Parathyroid adenoma (tissue), 2 donors: ENCODE data around the gene FNIP1.
"Not testable (repeated sequence)": the region's sequence is repeated elsewhere in the genome, so short reads cannot be mapped to it uniquely, and the experiment has no call there.

ENCODE experiments used
- H2AFZ ChIP-seq: fragments of 300-600 bp; sonication (generic); one replicate; pipeline ENCODE4 v1.7.0; 2017; ENCODE audit warnings: antibody characterized with exemption, mild to moderate bottlenecking
- H3K27ac ChIP-seq: fragments of 300-600 bp; sonication (generic); one replicate; pipeline ENCODE4 v1.7.0; 2017
- H3K27me3 ChIP-seq: fragments of 300-600 bp; sonication (generic); one replicate; pipeline ENCODE4 v1.7.0; 2017; ENCODE audit warnings: low read length; ENCODE audit not compliant: control insufficient read depth, insufficient read depth
- H3K36me3 ChIP-seq: fragments of 300-600 bp; sonication (generic); one replicate; pipeline ENCODE4 v1.7.0; 2017; ENCODE audit warnings: low read length; ENCODE audit not compliant: control insufficient read depth, insufficient read depth
- H3K4me1 ChIP-seq: fragments of 300-600 bp; sonication (generic); one replicate; pipeline ENCODE4 v1.7.0; 2017; ENCODE audit warnings: control low read depth
- H3K4me2 ChIP-seq: fragments of 300-600 bp; sonication (generic); one replicate; pipeline ENCODE4 v1.7.0; 2017; ENCODE audit warnings: low read length
- H3K4me3 ChIP-seq: fragments of 300-600 bp; sonication (generic); one replicate; pipeline ENCODE4 v1.7.0; 2017; ENCODE audit warnings: low read depth, low read length
- H3K79me2 ChIP-seq: fragments of 300-600 bp; sonication (generic); one replicate; pipeline ENCODE4 v1.7.0; 2017; ENCODE audit warnings: control low read depth
- H3K9ac ChIP-seq: fragments of 300-600 bp; sonication (generic); one replicate; pipeline ENCODE4 v1.7.0; 2017; ENCODE audit warnings: mild to moderate bottlenecking
- H3K9me3 ChIP-seq: fragments of 300-600 bp; sonication (generic); one replicate; pipeline ENCODE4 v1.7.0; 2017; ENCODE audit warnings: low read length; ENCODE audit not compliant: control insufficient read depth
- TF ChIP-seq, protein P1 (sequence below): fragments of 300-600 bp; sonication (generic); IDR thresholded peaks from one replicate; pipeline ENCODE4 v1.7.0; 2017; ENCODE audit warnings: antibody characterized with exemption, mild to moderate bottlenecking
- donor health status: primary hyperparathyroidism.

The FNIP1 gene

DNA sequence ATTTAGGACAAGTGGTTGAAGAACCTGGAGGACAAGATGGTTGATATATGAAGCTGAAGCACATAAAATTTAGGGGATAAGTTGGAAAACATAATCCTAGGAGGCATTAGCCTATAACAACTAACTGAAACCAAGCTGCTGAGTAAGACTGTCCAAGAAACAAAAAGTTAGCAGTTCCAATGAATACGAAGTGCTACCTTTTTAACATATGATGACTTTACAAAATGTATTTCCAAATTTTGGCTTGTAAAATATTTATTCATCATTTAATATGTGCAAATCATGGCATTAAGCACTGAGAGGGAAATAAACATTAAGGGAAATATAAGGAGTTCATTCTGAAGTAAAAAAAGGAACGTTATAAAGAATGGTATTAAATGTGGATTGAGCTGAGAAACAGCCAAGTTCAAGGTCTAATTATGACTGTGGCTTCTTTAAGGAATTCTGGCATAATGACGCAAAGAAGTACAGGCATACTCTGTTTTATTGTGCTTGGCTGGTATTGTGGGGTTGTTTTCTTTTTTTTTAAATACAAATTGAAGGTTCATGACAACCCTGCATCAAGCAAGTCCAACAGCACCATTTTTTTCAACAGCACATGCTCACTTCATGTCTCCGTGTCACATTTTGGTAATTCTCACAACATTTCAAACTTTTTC is 169.5 kb downstream of the FNIP1 start:
- Histone ChIP-seq H3K36me3 (no peaks in the 10 kb centered on the region), H3K9ac (no peak overlapping the region), H3K4me3 (no peak overlapping the region), H3K27me3 (no peaks in the 10 kb centered on the region), H3K4me1 (no peaks in the 10 kb centered on the region), H3K79me2 (peaks cover 65% of the 10 kb centered on the region), H3K27ac (no peak overlapping the region), H2AFZ (no peak overlapping the region), H3K9me3 (no peaks in the 10 kb centered on the region), H3K4me2 (no peak overlapping the region)
- TF ChIP-seq, protein P1, sequence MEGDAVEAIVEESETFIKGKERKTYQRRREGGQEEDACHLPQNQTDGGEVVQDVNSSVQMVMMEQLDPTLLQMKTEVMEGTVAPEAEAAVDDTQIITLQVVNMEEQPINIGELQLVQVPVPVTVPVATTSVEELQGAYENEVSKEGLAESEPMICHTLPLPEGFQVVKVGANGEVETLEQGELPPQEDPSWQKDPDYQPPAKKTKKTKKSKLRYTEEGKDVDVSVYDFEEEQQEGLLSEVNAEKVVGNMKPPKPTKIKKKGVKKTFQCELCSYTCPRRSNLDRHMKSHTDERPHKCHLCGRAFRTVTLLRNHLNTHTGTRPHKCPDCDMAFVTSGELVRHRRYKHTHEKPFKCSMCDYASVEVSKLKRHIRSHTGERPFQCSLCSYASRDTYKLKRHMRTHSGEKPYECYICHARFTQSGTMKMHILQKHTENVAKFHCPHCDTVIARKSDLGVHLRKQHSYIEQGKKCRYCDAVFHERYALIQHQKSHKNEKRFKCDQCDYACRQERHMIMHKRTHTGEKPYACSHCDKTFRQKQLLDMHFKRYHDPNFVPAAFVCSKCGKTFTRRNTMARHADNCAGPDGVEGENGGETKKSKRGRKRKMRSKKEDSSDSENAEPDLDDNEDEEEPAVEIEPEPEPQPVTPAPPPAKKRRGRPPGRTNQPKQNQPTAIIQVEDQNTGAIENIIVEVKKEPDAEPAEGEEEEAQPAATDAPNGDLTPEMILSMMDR = no peak

DNA sequence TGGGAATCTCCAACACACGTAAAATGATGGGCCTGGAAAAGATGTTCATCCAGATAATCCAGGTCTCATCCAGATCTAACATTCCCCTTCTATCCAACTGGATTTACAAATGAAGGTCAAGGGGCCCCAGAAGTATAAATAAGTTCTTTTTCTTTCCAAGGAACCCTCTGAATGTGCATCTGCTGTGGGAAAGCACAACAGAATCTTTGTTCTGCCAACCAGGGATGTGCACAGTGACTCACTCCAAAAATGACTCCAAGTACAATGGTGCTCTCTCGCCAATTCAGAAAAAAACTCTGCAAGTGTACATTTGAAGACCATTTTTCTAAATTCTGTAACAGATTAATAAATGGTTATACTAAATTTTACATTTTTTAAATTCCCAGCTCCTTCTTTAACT is 174.2 kb downstream of the FNIP1 start:
- no peaks in the 10 kb centered on the region for H3K4me1 ChIP-seq

DNA sequence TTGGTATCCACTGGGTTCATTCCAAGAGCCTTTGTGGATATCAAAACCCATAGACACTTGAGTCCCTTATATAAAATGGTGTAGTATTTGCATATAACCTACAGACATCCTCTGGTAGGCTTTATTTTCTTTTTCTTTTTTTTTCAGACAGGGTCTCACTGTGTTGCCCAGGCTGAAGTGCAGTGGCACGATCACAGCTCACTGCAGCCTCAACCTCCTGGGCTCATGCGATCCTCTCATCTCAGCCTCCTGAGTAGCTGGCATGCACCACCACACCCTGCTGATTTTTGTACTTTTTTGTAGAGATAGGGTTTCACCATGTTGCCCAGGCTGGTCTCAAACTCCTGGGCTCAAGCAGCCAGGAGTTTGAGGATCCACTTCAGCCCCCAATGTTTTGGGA is 175.7 kb downstream of the FNIP1 start:
- H3K36me3 ChIP-seq, H2AFZ ChIP-seq, H3K9me3 ChIP-seq, H3K27ac ChIP-seq, H3K4me1 ChIP-seq, H3K27me3 ChIP-seq, H3K4me3 ChIP-seq, H3K9ac ChIP-seq, H3K4me2 ChIP-seq: not testable (repeated sequence)
- H3K79me2 ChIP-seq = peaks cover 35% of the 10 kb centered on the region

More for the DNA sequence above, 174.2 kb downstream of the FNIP1 start:
- H3K79me2 ChIP-seq = peaks cover 38% of the 10 kb centered on the region
- H2AFZ ChIP-seq = no peak overlapping the region
- H3K36me3 ChIP-seq = no peaks in the 10 kb centered on the region
- no peaks in the 10 kb centered on the region for H3K9me3 ChIP-seq
- TF ChIP-seq, protein P1 = no peak
- H3K27ac ChIP-seq = no peak overlapping the region
- no peak overlapping the region for H3K9ac ChIP-seq
- no peaks in the 10 kb centered on the region for H3K27me3 ChIP-seq
- no peak overlapping the region for H3K4me2 ChIP-seq
- no peak overlapping the region for H3K4me3 ChIP-seq

DNA sequence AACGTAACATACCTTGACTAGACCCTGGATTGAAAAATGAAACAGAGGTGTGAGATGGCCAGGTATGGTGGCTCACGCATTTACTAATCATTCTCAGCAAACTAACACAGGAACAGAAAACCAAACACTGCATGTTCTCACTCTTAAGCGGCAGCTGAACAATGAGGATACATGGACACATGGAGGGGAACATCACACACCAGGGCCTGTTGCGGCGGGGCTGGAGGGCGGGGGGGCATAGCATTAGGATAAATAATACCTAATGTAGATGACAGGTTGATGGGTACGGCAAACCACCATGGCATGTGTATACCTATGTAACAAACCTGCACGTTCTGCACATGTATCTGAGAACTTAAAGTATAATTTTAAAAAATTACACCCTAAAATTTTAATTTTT is 177.7 kb downstream of the FNIP1 start:
- Histone ChIP-seq H3K4me3 (no peak overlapping the region), H3K4me2 (no peak overlapping the region), H3K36me3 (no peaks in the 10 kb centered on the region), H3K79me2 (peaks cover 34% of the 10 kb centered on the region), H3K9me3 (no peaks in the 10 kb centered on the region), H3K9ac (no peak overlapping the region), H3K4me1 (no peaks in the 10 kb centered on the region), H2AFZ (no peak overlapping the region), H3K27ac (no peak overlapping the region), H3K27me3 (no peaks in the 10 kb centered on the region)
- TF ChIP-seq, protein P1 = no peak

DNA sequence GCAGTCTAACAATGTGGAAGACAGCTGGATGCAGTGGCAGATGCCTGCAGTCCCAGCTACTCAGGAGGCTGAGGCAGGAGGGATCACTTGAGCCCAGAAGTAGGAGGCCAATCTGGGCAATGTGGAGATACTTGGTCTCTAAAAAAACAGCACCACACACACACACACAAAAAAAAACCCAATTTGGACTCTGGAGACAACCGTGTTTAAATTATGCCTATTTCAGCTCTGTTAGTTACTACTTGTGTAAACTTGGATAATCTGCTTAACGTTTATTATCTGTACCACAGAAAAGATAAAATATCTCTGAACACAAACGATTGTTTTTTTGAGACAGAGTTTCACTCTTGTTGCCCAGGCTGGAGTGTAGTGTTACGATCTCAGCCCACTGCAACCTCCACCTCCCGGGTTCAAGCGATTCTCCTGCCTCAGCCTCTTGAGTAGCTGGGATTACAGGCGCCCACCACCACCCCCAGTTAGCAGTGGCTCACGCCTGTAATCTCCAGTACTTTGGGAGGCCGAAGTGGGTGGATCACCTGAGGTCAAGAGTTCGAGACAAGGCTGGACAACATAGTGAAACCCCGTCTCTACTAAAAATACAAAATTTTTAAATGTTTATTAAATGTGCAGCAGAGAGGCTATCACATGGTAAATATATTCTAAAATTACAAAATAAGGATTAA is 179.5 kb downstream of the FNIP1 start:
- no peak overlapping the region for H3K27ac ChIP-seq
- no peaks in the 10 kb centered on the region for H3K9me3 ChIP-seq
- H3K4me2 ChIP-seq = no peak overlapping the region
- no peaks in the 10 kb centered on the region for H3K27me3 ChIP-seq
- H3K4me3 ChIP-seq = no peak overlapping the region
- no peak overlapping the region for H3K9ac ChIP-seq
- TF ChIP-seq, protein P1 = no peak
- H3K4me1 ChIP-seq = no peaks in the 10 kb centered on the region
- no peak overlapping the region for H2AFZ ChIP-seq
- H3K36me3 ChIP-seq = no peaks in the 10 kb centered on the region
- peaks cover 30% of the 10 kb centered on the region for H3K79me2 ChIP-seq
